ENCODE measurements around the gene AHDC1.
A peak's percentile ranks its signal among the peaks of the same experiment; 100 is the strongest.

Gene AHDC1

GRCh38 chr1:27614625-27615344 lies 10.8 kb upstream of the AHDC1 start:
- DNase-seq (ENCODE audit: low read depth in 4 of 4, low spot score in 1 of 4), result no peak

GRCh38 chr1:27614043-27614624 lies 10.2 kb upstream of the AHDC1 start:
- no peak for DNase-seq (ENCODE audit: low read depth in 4 of 4, low spot score in 1 of 4)

- no peak for DNase-seq (ENCODE audit: low read depth in 4 of 4, low spot score in 1 of 4)
These were observed 8.8 kb upstream of the AHDC1 start for GRCh38 chr1:27612718-27613117.

GRCh38 chr1:27611450-27611849 lies 7.5 kb upstream of the AHDC1 start:
- DNase-seq (ENCODE audit: low read depth in 4 of 4, low spot score in 1 of 4), result no peak

- DNase-seq (ENCODE audit: low read depth in 4 of 4, low spot score in 1 of 4), result no peak
These were observed 5.8 kb upstream of the AHDC1 start for GRCh38 chr1:27609618-27610240.

- DNase-seq (ENCODE audit: low read depth in 4 of 4, low spot score in 1 of 4), result no peak
These were observed 5.2 kb upstream of the AHDC1 start for GRCh38 chr1:27609210-27609555.

GRCh38 chr1:27607239-27607804 lies 3.4 kb upstream of the AHDC1 start:
- DNase-seq (ENCODE audit: low read depth in 4 of 4, low spot score in 1 of 4), result no peak

GRCh38 chr1:27606708-27607238 lies 2.8 kb upstream of the AHDC1 start:
- no peak for DNase-seq (ENCODE audit: low read depth in 4 of 4, low spot score in 1 of 4)

GRCh38 chr1:27605796-27606707 lies 2.1 kb upstream of the AHDC1 start:
- DNase-seq (ENCODE audit: low read depth in 4 of 4, low spot score in 1 of 4), result peak in 2 of 4 experiments; percentile 29 to 45

GRCh38 chr1:27605300-27605766 lies 1.4 kb upstream of the AHDC1 start:
- DNase-seq (ENCODE audit: low read depth in 4 of 4, low spot score in 1 of 4), result no peak

- DNase-seq (ENCODE audit: low read depth in 4 of 4, low spot score in 1 of 4), result no peak
These were observed 795 bp upstream of the AHDC1 start for GRCh38 chr1:27604579-27605299.

- no peak for DNase-seq (ENCODE audit: low read depth in 4 of 4, low spot score in 1 of 4)
These were observed 649 bp downstream of the AHDC1 start for GRCh38 chr1:27603309-27603680.

GRCh38 chr1:27602462-27603308 lies 1.3 kb downstream of the AHDC1 start:
- no peak for DNase-seq (ENCODE audit: low read depth in 4 of 4, low spot score in 1 of 4)

- no peak for DNase-seq (ENCODE audit: low read depth in 4 of 4, low spot score in 1 of 4)
These were observed 2.0 kb downstream of the AHDC1 start for GRCh38 chr1:27601771-27602461.

- no peak for DNase-seq (ENCODE audit: low read depth in 4 of 4, low spot score in 1 of 4)
These were observed 2.6 kb downstream of the AHDC1 start for GRCh38 chr1:27601321-27601770.

GRCh38 chr1:27600498-27601175 lies 3.3 kb downstream of the AHDC1 start:
- no peak for DNase-seq (ENCODE audit: low read depth in 4 of 4, low spot score in 1 of 4)

GRCh38 chr1:27599605-27600497 lies 4.1 kb downstream of the AHDC1 start:
- DNase-seq (ENCODE audit: low read depth in 4 of 4, low spot score in 1 of 4), result no peak
